Fibroblast of the aortic adventitia (primary cell): ENCODE data around the gene GSKIP. TPM values are rescaled to one million over a fixed set of nuclear protein-coding genes. Genes with fewer than 3 reads are reported as not detected.

Experiments used
- DNase-seq: peaks from one replicate; pipeline ENCODE4 v3.0.0-alpha.2; 2010; ENCODE audit warnings: low read depth
- H3K4me3 ChIP-seq: 2 replicates; pipeline ENCODE4 v1.5.1; 2011; ENCODE audit warnings: low read depth, mild to moderate bottlenecking, control low read depth, low read length, moderate library complexity
- total RNA-seq: library from RNA; depleted of rRNA; stranded (reverse); fragments of >200 nt; gene quantifications from 2 replicates; pipeline ENCODE4 v1.2.3, GENCODE V29; 2012; ENCODE audit warnings: low replicate concordance
- TF ChIP-seq, protein P1 (sequence below): IDR thresholded peaks from 2 replicates; pipeline ENCODE4 v1.5.1; 2011; ENCODE audit warnings: mild to moderate bottlenecking, low read length, control low read depth, inconsistent platforms; ENCODE audit not compliant: insufficient read depth

The GSKIP gene
- total RNA-seq, 1 donor: 33.9 TPM

GRCh38 chr14:96410119-96410518 lies 46.8 kb downstream of the GSKIP start:
- DNase-seq: no peak
- no peak overlapping the region for H3K4me3 ChIP-seq
- TF ChIP-seq, protein P1, sequence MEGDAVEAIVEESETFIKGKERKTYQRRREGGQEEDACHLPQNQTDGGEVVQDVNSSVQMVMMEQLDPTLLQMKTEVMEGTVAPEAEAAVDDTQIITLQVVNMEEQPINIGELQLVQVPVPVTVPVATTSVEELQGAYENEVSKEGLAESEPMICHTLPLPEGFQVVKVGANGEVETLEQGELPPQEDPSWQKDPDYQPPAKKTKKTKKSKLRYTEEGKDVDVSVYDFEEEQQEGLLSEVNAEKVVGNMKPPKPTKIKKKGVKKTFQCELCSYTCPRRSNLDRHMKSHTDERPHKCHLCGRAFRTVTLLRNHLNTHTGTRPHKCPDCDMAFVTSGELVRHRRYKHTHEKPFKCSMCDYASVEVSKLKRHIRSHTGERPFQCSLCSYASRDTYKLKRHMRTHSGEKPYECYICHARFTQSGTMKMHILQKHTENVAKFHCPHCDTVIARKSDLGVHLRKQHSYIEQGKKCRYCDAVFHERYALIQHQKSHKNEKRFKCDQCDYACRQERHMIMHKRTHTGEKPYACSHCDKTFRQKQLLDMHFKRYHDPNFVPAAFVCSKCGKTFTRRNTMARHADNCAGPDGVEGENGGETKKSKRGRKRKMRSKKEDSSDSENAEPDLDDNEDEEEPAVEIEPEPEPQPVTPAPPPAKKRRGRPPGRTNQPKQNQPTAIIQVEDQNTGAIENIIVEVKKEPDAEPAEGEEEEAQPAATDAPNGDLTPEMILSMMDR: no peak

GRCh38 chr14:96413526-96413925 lies 50.2 kb downstream of the GSKIP start:
- DNase-seq: no peak
- no peak overlapping the region for H3K4me3 ChIP-seq
- TF ChIP-seq, protein P1: no peak

- H3K4me3 ChIP-seq: no peak overlapping the region
- no peak for DNase-seq
- TF ChIP-seq, protein P1: no peak
Observed at GRCh38 chr14:96415559-96415958, 52.2 kb downstream of the GSKIP start.

DNA sequence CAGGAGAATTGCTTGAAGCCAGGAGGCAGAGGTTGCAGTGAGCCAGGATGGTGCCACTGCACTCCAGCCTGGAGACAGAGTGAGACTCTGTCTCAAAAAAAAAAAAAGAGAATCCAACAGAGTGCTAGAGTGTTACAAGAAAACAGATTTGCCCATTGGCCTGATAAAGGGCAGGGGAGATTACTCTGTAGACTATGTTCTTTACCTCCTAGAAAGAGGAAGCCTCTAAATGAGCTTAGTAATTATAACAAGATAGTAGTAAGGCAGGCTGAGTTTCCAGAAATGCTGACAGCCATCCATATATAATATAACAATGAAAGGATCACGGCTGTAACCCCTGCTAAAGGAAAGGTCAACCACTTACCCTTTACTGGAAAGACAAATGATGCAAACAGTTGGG lies 53.0 kb downstream of the GSKIP start:
- no peak for DNase-seq
- H3K4me3 ChIP-seq: no peak overlapping the region
- TF ChIP-seq, protein P1: no peak

GRCh38 chr14:96417254-96417653 lies 53.9 kb downstream of the GSKIP start:
- TF ChIP-seq, protein P1: no peak
- H3K4me3 ChIP-seq: no peak overlapping the region
- no peak for DNase-seq

DNA sequence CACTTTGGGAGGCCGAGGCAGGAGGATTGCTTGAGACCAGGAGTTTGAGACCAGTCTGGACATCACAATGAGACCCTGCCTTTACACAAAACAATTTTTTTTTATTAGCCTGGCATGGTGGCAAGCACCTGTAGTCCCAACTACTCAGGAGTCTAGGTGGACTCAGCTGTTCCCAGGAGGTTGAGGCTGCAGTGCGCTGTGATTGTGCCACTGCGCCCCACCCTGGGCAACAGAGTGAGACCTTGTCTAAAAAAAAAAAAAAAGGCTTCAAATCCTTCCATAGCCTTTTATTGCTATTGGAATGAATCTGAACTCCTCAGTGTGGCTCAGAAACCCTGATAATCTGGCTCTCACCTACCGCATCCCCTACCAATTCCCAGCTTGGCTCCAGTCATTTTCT lies 54.7 kb downstream of the GSKIP start:
- H3K4me3 ChIP-seq: no peak overlapping the region
- DNase-seq: no peak
- TF ChIP-seq, protein P1: no peak

DNA sequence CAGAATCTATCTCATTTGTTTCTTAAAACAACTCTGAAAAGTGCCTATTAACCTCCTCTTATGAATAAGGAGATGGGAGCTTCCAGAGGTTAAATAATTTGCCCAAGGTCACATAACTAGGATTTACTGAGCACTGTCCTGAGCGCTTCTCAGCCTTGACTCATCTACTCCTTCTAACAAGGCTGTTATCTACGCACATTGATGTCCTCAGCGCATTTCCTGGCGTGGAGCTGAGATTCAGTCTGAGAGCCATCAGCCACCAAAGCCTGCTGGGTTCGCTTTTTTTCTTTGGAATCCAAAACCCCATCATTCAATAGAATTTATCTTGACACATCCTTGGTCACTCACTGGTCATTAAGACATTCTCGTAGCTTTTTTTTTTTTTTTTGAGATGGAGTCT lies 57.9 kb downstream of the GSKIP start:
- TF ChIP-seq, protein P1: no peak
- H3K4me3 ChIP-seq: no peak overlapping the region
- DNase-seq: no peak
